ENCODE results near the gene GPR160. TPM values are rescaled to one million over a fixed set of nuclear protein-coding genes. Genes with fewer than 3 reads are reported as not detected.
A peak's percentile ranks its signal among the peaks of the same experiment; 100 is the strongest.

Gene GPR160
- total and polyA plus RNA-seq, 10 of the 15 experiments (the other 5 are each of a cell fraction or from before 2014, with no cell fraction given): 1.2 to 57.7 (median 30.9) TPM

- Histone ChIP-seq H2AFZ (ENCODE audit: control insufficient read depth, low read depth, low read length) (no peak overlapping the region), H3K9me3 (replicated peaks; ENCODE audit: control insufficient read depth, insufficient read depth, low read length) (no peaks in the 10 kb centered on the region), H3K4me2 (ENCODE audit: control insufficient read depth, insufficient read depth) (peak overlapping the region; percentile 80), H3K9ac (ENCODE audit: control insufficient read depth, insufficient read depth, low read length) (peak overlapping the region; percentile 45), H3K4me3 (peak overlapping the region; percentile 87), H4K20me1 (ENCODE audit: control insufficient read depth, insufficient read depth) (no peaks in the 10 kb centered on the region), H3K4me1 (ENCODE audit: control insufficient read depth, insufficient read depth, low read length) (peaks cover 26% of the 10 kb centered on the region), H3K27me3 (replicated peaks in 1 of 2; ENCODE audit: control insufficient read depth in 2 of 2, insufficient read depth in 2 of 2, low read length in 1 of 2) (no peaks in the 10 kb centered on the region; a peak in 2 of 4 replicates), H3K27ac (ENCODE audit: control insufficient read depth, insufficient read depth) (peak overlapping the region; percentile 58), H3K79me2 (ENCODE audit: control insufficient read depth, insufficient read depth, low read length) (peaks cover 55% of the 10 kb centered on the region), H3K36me3 (ENCODE audit: control insufficient read depth in 2 of 2, insufficient read depth in 2 of 2, low read length in 1 of 2) (no peaks in the 10 kb centered on the region)
- POLR2A ChIA-PET: interaction anchor here (0.6 to 1.1 kb wide), 2 partner anchors 73 to 164 kb away, joined by 3 read pairs; no protein-coding TSS in a partner anchor
- no peak for ATAC-seq
- intact Hi-C loops (cut with micrococcal nuclease; ENCODE audit: unreplicated experiment) (no loop called here), in situ Hi-C loops (cut with MboI) (loop anchor here (25.0 kb wide), 1 partner anchor 903 kb away; no protein-coding TSS in a partner anchor)
- FAIRE-seq: no peak
- no peak for DNase-seq (ENCODE audit: low read depth, low spot score)
- CTCF ChIA-PET: interaction anchor here (0.7 to 1.8 kb wide), 5 partner anchors 14 to 373 kb away, joined by 3 to 19 read pairs (median 3); no protein-coding TSS in a partner anchor
- TSS peak; percentile 61 for BruUV-seq (replicated peaks)
- 78% methylated on average over 8 of the region's 8 CpGs for WGBS (ENCODE audit: insufficient coverage, insufficient replicate concordance, low lambda C conversion rate, missing lambda C conversion rate)
- RAD21 ChIA-PET (ENCODE audit: unreplicated experiment): interaction anchor here (0.6 to 1.2 kb wide), 2 partner anchors 13 to 256 kb away, joined by 3 to 5 read pairs; no protein-coding TSS in a partner anchor
- no peak for TF ChIP-seq TBL1XR1 (IDR thresholded peaks at IDR 0.05; ENCODE audit: low read depth, low read length)
- no peak for TF ChIP-seq JUNB (IDR thresholded peaks at IDR 0.05)
- TF ChIP-seq TAF1 (IDR thresholded peaks at IDR 0.05; ENCODE audit: borderline replicate concordance, low read depth, low read length): no peak
- TF ChIP-seq ZBTB4 (CRISPR knock-in tag; IDR thresholded peaks at IDR 0.05): no peak
- TF ChIP-seq E4F1 (IDR thresholded peaks at IDR 0.05; ENCODE audit: borderline replicate concordance, partially characterized antibody): no peak
- TF ChIP-seq NRF1 (conservative IDR thresholded peaks at IDR 0.05; ENCODE audit: low read depth, low read length): no peak
- TF ChIP-seq NFYA (IDR thresholded peaks at IDR 0.05; ENCODE audit: borderline replicate concordance, low read depth, low read length): no peak
- no peak for TF ChIP-seq KDM1A (IDR thresholded peaks at IDR 0.05; ENCODE audit: borderline replicate concordance)
- TF ChIP-seq RB1 (IDR thresholded peaks at IDR 0.05; ENCODE audit: borderline replicate concordance): no peak
- TF ChIP-seq, protein P1, sequence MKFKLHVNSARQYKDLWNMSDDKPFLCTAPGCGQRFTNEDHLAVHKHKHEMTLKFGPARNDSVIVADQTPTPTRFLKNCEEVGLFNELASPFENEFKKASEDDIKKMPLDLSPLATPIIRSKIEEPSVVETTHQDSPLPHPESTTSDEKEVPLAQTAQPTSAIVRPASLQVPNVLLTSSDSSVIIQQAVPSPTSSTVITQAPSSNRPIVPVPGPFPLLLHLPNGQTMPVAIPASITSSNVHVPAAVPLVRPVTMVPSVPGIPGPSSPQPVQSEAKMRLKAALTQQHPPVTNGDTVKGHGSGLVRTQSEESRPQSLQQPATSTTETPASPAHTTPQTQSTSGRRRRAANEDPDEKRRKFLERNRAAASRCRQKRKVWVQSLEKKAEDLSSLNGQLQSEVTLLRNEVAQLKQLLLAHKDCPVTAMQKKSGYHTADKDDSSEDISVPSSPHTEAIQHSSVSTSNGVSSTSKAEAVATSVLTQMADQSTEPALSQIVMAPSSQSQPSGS (IDR thresholded peaks at IDR 0.05; ENCODE audit: low read length): no peak
- SMC1A ChIA-PET (ENCODE audit: uncharacterized antibody, unreplicated experiment): interaction anchor here (0.8 to 1.7 kb wide), 4 partner anchors 14 to 75 kb away, joined by 3 to 7 read pairs (median 3); no protein-coding TSS in a partner anchor
Measured at GRCh38 chr3:170040418-170040817, 2.6 kb downstream of the GPR160 start.
